DND-41 (cell line): ENCODE data around the gene OLFML2A.

Experiments used
- EZH2 ChIP-seq: IDR thresholded peaks from 3 replicates; pipeline ENCODE4 v1.6.1; 2012; ENCODE audit warnings: borderline replicate concordance, low read depth, mild to moderate bottlenecking, moderate library complexity, low read length, inconsistent platforms; ENCODE audit not compliant: severe bottlenecking
- TF ChIP-seq, protein P1 (sequence below): IDR thresholded peaks from 2 replicates; pipeline ENCODE4 v1.5.1; 2012; ENCODE audit warnings: borderline replicate concordance, low read length, moderate library complexity, mild to moderate bottlenecking; ENCODE audit not compliant: poor library complexity, severe bottlenecking; ENCODE audit errors: extremely low read depth

DNA sequence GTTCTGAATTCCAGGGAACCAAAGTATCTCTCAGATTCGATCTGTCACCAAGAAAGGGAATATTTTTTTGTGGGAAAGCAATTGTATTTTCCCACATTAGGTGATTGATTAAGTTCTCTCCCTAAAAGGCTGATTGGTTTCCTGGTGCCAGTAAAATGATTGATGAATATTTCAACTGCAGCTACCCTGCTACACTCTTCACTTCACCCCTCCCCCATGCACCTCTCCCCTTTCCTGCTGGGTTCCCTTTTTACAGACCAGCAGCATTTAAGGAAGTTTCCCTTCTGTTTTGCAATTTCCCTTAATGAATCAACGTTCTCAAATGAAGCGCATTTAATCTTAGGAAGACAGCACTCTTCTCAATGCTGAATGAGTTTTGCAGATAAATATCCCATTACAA lies 18.9 kb upstream of the OLFML2A start:
- TF ChIP-seq, protein P1, sequence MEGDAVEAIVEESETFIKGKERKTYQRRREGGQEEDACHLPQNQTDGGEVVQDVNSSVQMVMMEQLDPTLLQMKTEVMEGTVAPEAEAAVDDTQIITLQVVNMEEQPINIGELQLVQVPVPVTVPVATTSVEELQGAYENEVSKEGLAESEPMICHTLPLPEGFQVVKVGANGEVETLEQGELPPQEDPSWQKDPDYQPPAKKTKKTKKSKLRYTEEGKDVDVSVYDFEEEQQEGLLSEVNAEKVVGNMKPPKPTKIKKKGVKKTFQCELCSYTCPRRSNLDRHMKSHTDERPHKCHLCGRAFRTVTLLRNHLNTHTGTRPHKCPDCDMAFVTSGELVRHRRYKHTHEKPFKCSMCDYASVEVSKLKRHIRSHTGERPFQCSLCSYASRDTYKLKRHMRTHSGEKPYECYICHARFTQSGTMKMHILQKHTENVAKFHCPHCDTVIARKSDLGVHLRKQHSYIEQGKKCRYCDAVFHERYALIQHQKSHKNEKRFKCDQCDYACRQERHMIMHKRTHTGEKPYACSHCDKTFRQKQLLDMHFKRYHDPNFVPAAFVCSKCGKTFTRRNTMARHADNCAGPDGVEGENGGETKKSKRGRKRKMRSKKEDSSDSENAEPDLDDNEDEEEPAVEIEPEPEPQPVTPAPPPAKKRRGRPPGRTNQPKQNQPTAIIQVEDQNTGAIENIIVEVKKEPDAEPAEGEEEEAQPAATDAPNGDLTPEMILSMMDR, result no peak
- TF ChIP-seq EZH2, result no peak
